ENCODE data around the gene RPA3.

DNA sequence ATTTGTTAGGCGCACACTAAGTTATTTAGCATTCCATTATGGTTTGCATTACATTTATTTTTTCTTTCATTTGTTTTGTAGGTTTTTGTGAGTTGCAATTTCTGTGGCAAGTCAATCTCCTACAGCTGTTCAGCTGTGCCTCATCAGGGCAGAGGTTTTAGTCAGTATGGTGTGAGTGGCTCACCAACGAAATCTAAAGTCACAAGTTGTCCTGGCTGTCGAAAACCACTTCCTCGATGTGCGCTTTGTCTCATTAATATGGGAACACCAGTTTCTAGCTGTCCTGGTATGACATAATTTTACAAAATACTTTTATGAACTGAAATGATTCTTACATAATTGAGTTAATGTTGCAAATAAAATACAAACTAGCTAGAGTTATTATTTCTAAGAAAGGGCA lies 122.2 kb downstream of the RPA3 start:
- TF ChIP-seq POLR2A (IDR thresholded peaks at IDR 0.05) (no peak), POLR2AphosphoS5 (IDR thresholded peaks at IDR 0.05) (no peak)
- TF ChIP-seq, protein P1, sequence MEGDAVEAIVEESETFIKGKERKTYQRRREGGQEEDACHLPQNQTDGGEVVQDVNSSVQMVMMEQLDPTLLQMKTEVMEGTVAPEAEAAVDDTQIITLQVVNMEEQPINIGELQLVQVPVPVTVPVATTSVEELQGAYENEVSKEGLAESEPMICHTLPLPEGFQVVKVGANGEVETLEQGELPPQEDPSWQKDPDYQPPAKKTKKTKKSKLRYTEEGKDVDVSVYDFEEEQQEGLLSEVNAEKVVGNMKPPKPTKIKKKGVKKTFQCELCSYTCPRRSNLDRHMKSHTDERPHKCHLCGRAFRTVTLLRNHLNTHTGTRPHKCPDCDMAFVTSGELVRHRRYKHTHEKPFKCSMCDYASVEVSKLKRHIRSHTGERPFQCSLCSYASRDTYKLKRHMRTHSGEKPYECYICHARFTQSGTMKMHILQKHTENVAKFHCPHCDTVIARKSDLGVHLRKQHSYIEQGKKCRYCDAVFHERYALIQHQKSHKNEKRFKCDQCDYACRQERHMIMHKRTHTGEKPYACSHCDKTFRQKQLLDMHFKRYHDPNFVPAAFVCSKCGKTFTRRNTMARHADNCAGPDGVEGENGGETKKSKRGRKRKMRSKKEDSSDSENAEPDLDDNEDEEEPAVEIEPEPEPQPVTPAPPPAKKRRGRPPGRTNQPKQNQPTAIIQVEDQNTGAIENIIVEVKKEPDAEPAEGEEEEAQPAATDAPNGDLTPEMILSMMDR (IDR thresholded peaks at IDR 0.05), result no peak

Data from prostate gland (tissue), 2 donors.